Keratinocyte (primary cell): ENCODE data around the gene SPATA9. TPM values are rescaled to one million over a fixed set of nuclear protein-coding genes. Genes with fewer than 3 reads are reported as not detected.
A peak's percentile ranks its signal among the peaks of the same experiment; 100 is the strongest.
"Not testable (repeated sequence)": the region's sequence is repeated elsewhere in the genome, so short reads cannot be mapped to it uniquely, and the experiment has no call there.

Experiments used
- DNase-seq: peaks from one replicate; pipeline ENCODE4 v3.0.0-alpha.2; 2011; ENCODE audit warnings: low read depth, missing footprints, low spot score
- FAIRE-seq: peaks from 2 replicates; lab custom pipeline; 2011; peaks lifted over from hg19 to GRCh38; lab: Jason Lieb, UNC
- H2AFZ ChIP-seq: 2 replicates; pipeline ENCODE4 v1.6.0; 2012; ENCODE audit warnings: low read length, control low read depth, inconsistent platforms; ENCODE audit not compliant: control insufficient read depth
- H3K27ac ChIP-seq: 2 replicates; pipeline ENCODE4 v1.5.1; 2011; ENCODE audit warnings: low read length; ENCODE audit not compliant: control insufficient read depth, insufficient read depth
- H3K27me3 ChIP-seq: 3 replicates; pipeline ENCODE4 v1.6.0; 2011; ENCODE audit warnings: low read length; ENCODE audit not compliant: control insufficient read depth, insufficient read depth; ENCODE audit errors: extremely low read depth
- H3K36me3 ChIP-seq, 2 experiments: 2 replicates in 1 of 2; 3 replicates in 1 of 2; pipeline ENCODE4 v1.5.1; 2011; ENCODE audit warnings: low read length in 2 of 2, mild to moderate bottlenecking in 1 of 2; ENCODE audit not compliant: control insufficient read depth in 2 of 2, insufficient read depth in 2 of 2; ENCODE audit errors: extremely low read depth in 1 of 2
- H3K4me1 ChIP-seq: 3 replicates; pipeline ENCODE4 v1.5.1; 2011; ENCODE audit warnings: low read length; ENCODE audit not compliant: control insufficient read depth, insufficient read depth; ENCODE audit errors: extremely low read depth
- H3K4me2 ChIP-seq: 3 replicates; pipeline ENCODE4 v1.6.0; 2011; ENCODE audit warnings: low read depth, low read length; ENCODE audit not compliant: control insufficient read depth, insufficient read depth; ENCODE audit errors: extremely low read depth
- H3K4me3 ChIP-seq, 3 experiments: fragments of 200-600 bp in 1 of 3; sonication (generic) in 1 of 3; 2 replicates in 2 of 3; 3 replicates in 1 of 3; pipeline ENCODE4 v1.5.1; 2011 to 2016; ENCODE audit warnings: low read length in 3 of 3, mild to moderate bottlenecking in 3 of 3, control low read depth in 2 of 3, inconsistent platforms in 1 of 3, low read depth in 1 of 3, mixed read lengths in 1 of 3, mixed run types in 1 of 3, moderate library complexity in 1 of 3; ENCODE audit not compliant: control insufficient read depth in 2 of 3, insufficient read depth in 2 of 3; ENCODE audit errors: extremely low read depth in 1 of 3
- H3K79me2 ChIP-seq: 2 replicates; pipeline ENCODE4 v1.6.0; 2012; ENCODE audit warnings: low read length; ENCODE audit not compliant: control insufficient read depth, insufficient read depth
- H3K9ac ChIP-seq: 3 replicates; pipeline ENCODE4 v1.6.0; 2011; ENCODE audit warnings: low read length; ENCODE audit not compliant: control insufficient read depth, insufficient read depth; ENCODE audit errors: extremely low read depth
- H3K9me1 ChIP-seq: 3 replicates; pipeline ENCODE4 v1.6.0; 2011; ENCODE audit warnings: low read length; ENCODE audit not compliant: control insufficient read depth, insufficient read depth; ENCODE audit errors: extremely low read depth
- H3K9me3 ChIP-seq: 2 replicates; pipeline ENCODE4 v1.5.1; 2012; ENCODE audit warnings: low read depth, low read length; ENCODE audit not compliant: control insufficient read depth
- H4K20me1 ChIP-seq: 3 replicates; pipeline ENCODE4 v1.6.0; 2011; ENCODE audit warnings: low read length; ENCODE audit not compliant: control insufficient read depth, insufficient read depth; ENCODE audit errors: extremely low read depth
- EZH2 ChIP-seq: IDR thresholded peaks from one replicate; pipeline ENCODE4 v1.6.1; 2012; ENCODE audit warnings: inconsistent platforms, mild to moderate bottlenecking, low read length, moderate library complexity
- dilution Hi-C: fragments of 300-500 bp; cut with MboI; formaldehyde crosslinking; loops from one replicate; pipeline ENCODE4 v1.7.0; 2020; ENCODE audit warnings: low sequenced_read_pairs; ENCODE audit not compliant: extremely low pct_ligation_motif_present
- polyA plus RNA-seq, 5 experiments: library from polyadenylated mRNA; depleted of rRNA in 3 of 5; stranded (reverse) in 3 of 5; stranded (forward) in 1 of 5; unstranded in 1 of 5; fragments of >200 nt; gene quantifications; 1 replicate in 1 of 5; 2 replicates in 3 of 5; 3 replicates in 1 of 5; pipeline versions ENCODE4 v1.2.1 to v1.2.3, GENCODE V29; 2011 to 2012; ENCODE audit warnings: missing spikeins in 2 of 5, low read depth in 1 of 5, low replicate concordance in 1 of 5
- TF ChIP-seq, protein P1 (sequence below), 3 experiments: IDR thresholded peaks in 1 of 3; conservative IDR thresholded peaks in 1 of 3; optimal IDR thresholded peaks in 1 of 3; 2 replicates in 2 of 3; 3 replicates in 1 of 3; pipeline versions ENCODE3 to v1.5.1; 2011; ENCODE audit warnings: low read length in 3 of 3, mild to moderate bottlenecking in 3 of 3, moderate library complexity in 2 of 3, control low read depth in 1 of 3, inconsistent platforms in 1 of 3; ENCODE audit not compliant: insufficient read depth in 2 of 3; ENCODE audit errors: extremely low read depth in 1 of 3

The SPATA9 gene
- polyA plus RNA-seq, 1 donor (not counting 4 experiments of a cell fraction or from before 2014, with no cell fraction given): not detected

DNA sequence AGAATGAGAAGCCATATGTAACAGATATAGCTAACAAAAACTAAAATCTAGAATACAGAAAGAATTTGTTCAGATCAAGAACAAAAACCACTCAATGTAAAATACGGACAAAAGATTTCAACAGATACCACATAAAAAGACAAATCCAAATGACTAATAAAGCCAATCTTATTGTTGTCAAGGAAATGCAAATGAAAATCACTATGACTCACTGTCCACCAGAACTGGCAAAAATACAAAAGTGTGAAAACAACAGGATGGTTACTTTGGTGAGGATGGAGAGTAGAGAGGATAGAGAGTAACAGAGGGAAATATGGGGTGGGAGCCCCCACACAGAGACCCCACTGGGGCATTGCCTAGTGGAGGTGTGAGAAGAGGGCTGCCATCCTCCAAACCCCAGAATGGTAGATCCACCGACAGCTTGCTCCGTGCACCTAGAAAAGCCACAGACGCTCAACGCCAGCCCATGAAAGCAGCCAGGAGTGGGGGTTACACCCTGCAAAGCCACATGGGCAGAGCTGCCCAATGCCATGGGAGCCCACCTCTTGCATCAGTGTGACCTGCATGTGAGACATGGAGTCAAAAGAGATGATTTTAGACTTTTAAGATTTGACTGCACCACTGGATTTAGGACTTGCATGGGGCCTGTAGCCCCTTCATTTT is 33.1 kb upstream of the SPATA9 start:
- Histone ChIP-seq H3K9me3 (no peaks in the 10 kb centered on the region), H3K4me3 (no peak overlapping the region), H3K27me3 (peaks cover 9% of the 10 kb centered on the region), H3K4me1 (peaks cover 28% of the 10 kb centered on the region), H3K4me2 (peak overlapping the region; percentile 12), H3K36me3 (no peaks in the 10 kb centered on the region), H4K20me1 (no peaks in the 10 kb centered on the region), H3K9me1 (no peaks in the 10 kb centered on the region), H3K79me2 (no peaks in the 10 kb centered on the region), H3K9ac (no peak overlapping the region), H2AFZ (no peak overlapping the region), H3K27ac (no peak overlapping the region)
- FAIRE-seq: peak; percentile 81
- DNase-seq: no peak
- TF ChIP-seq EZH2: no peak
- TF ChIP-seq, protein P1, sequence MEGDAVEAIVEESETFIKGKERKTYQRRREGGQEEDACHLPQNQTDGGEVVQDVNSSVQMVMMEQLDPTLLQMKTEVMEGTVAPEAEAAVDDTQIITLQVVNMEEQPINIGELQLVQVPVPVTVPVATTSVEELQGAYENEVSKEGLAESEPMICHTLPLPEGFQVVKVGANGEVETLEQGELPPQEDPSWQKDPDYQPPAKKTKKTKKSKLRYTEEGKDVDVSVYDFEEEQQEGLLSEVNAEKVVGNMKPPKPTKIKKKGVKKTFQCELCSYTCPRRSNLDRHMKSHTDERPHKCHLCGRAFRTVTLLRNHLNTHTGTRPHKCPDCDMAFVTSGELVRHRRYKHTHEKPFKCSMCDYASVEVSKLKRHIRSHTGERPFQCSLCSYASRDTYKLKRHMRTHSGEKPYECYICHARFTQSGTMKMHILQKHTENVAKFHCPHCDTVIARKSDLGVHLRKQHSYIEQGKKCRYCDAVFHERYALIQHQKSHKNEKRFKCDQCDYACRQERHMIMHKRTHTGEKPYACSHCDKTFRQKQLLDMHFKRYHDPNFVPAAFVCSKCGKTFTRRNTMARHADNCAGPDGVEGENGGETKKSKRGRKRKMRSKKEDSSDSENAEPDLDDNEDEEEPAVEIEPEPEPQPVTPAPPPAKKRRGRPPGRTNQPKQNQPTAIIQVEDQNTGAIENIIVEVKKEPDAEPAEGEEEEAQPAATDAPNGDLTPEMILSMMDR (optimal IDR thresholded peaks at IDR 0.05 in 1 of 3, IDR thresholded peaks at IDR 0.05 in 1 of 3, conservative IDR thresholded peaks at IDR 0.05 in 1 of 3; ENCODE audit: extremely low read depth in 1 of 3, insufficient read depth in 2 of 3, low read length in 3 of 3): no peak
- dilution Hi-C loops: no loop called here

DNA sequence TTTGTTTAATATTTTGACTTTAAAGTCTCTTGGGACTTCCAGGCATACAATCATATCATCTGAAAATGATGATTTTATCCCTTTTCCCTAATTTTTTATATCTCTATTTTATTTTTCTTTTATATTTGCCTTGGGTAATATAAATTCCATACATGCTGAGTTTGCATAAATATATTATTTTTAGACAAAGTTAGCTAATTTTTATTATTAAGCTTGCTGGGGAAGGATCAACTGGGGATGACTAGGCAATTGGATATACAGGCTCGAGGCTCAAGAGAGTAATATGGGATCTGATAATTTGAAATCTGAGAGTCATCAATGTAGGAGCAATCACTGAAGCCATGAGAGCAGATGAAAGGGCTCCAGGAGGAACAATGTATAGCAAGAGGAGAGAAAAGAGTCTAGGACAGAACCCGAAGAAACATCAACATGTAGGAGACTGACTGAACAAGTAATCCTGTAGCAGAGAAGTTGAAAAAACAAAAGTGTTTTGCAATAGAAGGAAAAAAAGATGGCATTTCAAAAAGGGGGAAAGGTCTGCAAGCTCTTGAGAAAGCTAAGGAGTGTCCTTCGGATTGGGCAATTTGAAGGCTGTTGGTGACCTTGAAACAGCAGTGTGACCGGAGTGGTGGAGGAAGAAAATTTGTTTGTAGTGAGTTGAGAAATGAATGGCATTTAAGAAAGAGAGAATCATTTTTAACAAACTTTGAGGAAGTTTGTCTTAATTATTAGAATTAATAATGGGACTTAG is 31.3 kb upstream of the SPATA9 start:
- dilution Hi-C loops: no loop called here
- peaks cover 28% of the 10 kb centered on the region for H3K4me1 ChIP-seq
- no peaks in the 10 kb centered on the region for H3K9me1 ChIP-seq
- no peak overlapping the region for H3K27ac ChIP-seq
- no peak overlapping the region for H3K4me2 ChIP-seq
- TF ChIP-seq, protein P1 (optimal IDR thresholded peaks at IDR 0.05 in 1 of 3, IDR thresholded peaks at IDR 0.05 in 1 of 3, conservative IDR thresholded peaks at IDR 0.05 in 1 of 3; ENCODE audit: extremely low read depth in 1 of 3, insufficient read depth in 2 of 3, low read length in 3 of 3): no peak
- H2AFZ ChIP-seq: no peak overlapping the region
- no peak overlapping the region for H3K4me3 ChIP-seq
- H3K9me3 ChIP-seq: no peaks in the 10 kb centered on the region
- no peak overlapping the region for H3K9ac ChIP-seq
- H4K20me1 ChIP-seq: no peaks in the 10 kb centered on the region
- H3K27me3 ChIP-seq: peaks cover 16% of the 10 kb centered on the region
- H3K79me2 ChIP-seq: no peaks in the 10 kb centered on the region
- no peaks in the 10 kb centered on the region for H3K36me3 ChIP-seq
- DNase-seq (no peak), FAIRE-seq (no peak)

DNA sequence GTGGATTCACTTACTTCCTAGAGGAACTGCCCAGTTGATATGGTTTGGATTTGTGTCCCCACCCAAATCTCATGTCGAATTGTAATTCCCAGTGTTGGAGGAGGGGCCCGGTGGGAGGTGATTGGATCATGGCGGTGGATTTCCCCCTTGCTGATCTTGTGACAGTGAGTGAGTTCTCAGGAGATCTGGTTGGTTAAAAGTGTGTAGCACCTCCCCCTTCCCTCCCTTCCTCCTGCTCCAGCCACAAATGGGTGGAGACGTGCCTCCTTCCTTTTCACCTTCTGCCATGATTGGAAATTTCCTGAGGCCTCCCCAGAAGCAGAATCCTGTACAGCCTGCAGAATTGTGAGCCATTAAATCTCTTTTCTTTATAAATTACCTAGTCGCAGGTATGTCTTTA is 30.5 kb upstream of the SPATA9 start:
- FAIRE-seq, H3K4me2 ChIP-seq, H3K9me3 ChIP-seq, H2AFZ ChIP-seq, H4K20me1 ChIP-seq, H3K4me3 ChIP-seq, H3K9ac ChIP-seq, dilution Hi-C loops, H3K36me3 ChIP-seq, DNase-seq, H3K9me1 ChIP-seq, H3K27ac ChIP-seq, H3K79me2 ChIP-seq: not testable (repeated sequence)
- Histone ChIP-seq H3K27me3 (peaks cover 20% of the 10 kb centered on the region), H3K4me1 (peaks cover 25% of the 10 kb centered on the region)
